Measurements from ENCODE around the gene KCNQ5.
"Not testable (repeated sequence)": the region's sequence is repeated elsewhere in the genome, so short reads cannot be mapped to it uniquely, and the experiment has no call there.

Gene KCNQ5

DNA sequence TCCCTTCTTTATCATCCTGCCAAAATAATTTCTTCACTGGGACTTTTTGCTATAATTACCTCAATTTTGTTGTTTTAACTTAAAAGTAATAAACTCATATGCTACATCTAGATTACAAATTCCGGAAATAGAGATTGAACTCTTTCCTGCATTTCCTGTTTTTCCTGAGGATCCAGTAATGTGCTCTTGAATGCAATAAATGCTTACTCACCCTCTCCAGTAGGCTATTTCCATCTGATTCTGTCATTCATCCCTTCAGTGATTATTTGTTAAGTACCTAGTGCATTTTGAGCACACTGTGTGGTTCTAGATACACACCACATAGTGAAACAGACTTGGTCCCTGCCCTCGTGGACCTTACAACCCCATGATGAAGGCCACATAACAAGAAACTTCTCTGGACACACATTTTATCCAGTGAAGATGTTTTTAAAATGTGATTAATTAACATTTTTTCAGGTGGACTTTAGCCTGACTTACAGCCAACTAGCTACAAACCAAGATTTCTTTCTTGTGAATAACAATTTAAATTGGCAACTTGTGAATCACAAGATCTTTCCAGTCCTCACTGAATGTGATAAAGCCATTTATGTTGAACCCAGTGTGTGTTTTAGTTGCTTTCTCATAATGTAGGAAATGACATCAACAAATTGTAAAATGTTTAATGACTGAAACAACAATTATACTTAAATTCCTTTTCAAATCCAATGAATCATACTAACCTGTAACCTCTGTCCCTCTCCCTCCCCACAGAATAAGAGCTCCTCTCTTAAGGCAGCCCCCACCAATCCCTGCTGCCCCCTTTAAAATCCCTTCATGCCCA lies 331.2 kb downstream of the KCNQ5 start:
- no peak for DNase-seq (ENCODE audit: low spot score)

DNA sequence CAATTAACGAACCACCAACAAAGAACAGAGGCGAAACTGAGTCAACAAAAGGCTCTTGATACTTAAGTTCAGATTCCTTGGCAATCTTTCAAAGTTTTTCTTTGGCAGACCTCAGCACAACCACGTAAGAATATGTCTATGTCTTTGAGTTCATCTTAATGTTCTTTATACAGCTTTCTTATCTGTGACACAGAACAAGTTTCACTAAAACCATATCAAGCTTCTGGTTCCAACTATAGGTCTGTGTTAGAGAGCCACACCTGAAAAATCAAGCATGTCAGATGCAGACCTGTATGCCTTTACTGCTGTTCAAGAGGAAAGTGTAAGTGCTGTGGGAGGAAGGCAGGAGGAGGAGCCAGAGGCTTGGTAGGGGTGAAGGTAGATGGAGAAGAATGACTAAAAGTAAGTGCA lies 332.1 kb downstream of the KCNQ5 start:
- DNase-seq (ENCODE audit: low spot score), result no peak

DNA sequence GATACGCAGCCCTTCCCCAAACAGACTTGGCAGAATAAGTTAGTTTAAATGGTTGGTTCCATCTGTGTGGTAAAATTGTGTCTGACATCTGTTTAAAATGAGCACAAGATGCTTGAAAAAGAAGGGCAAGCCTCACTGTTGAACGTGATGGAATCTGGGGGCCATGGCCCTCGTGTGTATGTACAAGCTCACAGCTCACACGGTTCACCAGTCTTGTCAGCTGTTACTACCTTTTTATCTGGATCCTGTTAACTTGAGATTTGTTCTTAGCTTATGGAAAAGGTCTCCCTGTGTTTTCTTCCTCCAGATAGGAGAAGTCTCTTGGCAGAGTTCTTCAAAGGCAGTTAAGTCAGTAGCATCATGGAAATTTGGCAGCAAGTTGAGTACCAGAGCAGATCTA lies 332.9 kb downstream of the KCNQ5 start:
- no peak for DNase-seq (ENCODE audit: low spot score)

DNA sequence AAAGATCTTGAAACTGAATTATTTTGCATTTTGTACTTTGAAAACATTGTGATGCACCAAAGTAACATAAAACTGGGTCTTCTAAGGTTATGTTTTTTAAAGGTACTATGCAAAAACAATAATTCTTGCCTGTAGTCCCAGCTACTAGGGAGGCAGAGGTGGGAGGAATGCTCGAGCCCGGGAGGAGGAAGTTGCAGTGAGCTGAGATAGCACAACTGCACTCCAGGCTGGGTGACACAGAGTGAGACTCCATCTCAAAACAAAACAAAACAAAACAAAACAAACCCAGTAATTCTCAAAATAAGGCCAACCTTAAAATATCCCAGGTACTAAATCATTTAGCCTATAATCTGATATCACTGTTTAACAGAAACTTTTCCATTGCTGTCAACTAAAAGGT lies 333.8 kb downstream of the KCNQ5 start:
- no peak for DNase-seq (ENCODE audit: low spot score)

DNA sequence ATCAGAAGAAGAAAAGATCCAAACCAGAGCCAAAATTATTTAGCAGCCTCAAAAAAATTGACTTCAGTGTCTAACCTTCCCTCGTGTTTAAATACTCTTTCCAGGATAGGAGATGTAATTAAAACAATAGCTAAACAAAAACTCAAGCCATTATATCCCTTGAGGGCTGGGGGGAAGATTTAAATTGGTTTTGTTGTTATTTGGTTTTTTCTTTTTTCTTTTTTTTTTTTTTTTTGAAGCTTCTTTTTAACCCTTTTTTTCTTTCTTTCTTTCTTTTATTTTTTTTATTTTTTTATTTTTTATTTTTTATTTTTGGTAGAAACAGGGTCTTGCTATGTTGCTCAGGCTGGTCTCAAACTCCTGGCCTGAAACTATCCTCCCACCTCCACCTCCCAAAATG lies 334.4 kb downstream of the KCNQ5 start:
- DNase-seq (ENCODE audit: low spot score), result no peak

DNA sequence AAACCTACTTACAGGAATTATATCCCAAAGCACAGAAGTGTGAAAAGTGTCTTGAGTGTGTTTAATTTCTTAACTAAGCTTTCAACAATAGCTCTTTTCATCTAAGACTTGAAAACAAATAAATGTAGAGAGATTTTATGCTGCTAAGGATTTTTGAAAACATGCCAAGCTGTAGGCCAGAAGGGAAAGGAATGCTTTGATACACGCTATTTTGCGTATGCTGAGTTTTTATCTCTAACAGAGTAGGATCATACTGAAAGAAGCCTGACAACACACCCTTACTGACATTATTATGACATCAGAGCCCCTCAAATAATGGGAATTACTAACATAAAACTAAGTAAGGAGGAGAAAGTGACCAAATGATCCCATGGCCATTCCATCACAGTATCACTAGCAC lies 338.0 kb downstream of the KCNQ5 start:
- DNase-seq (ENCODE audit: low spot score), result no peak

DNA sequence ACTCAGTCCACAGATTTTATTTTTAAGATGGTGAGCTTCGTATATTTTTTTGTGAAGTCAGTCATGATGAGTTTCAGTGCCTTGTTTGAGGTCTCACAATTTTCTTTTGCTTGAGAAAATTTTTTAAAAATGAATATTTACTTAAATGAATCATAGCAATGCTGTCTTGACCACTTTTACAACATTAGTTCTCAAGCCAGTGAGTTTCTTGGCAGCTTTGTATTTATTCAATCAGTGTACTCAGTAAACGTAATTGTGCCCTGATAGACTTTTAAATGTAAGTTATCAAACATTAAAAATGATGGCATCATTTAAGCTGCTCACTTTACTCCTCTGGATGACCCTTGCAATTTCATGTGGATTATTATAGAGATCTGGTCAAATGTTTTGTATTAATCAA lies 342.1 kb downstream of the KCNQ5 start:
- DNase-seq (ENCODE audit: low spot score), result no peak

DNA sequence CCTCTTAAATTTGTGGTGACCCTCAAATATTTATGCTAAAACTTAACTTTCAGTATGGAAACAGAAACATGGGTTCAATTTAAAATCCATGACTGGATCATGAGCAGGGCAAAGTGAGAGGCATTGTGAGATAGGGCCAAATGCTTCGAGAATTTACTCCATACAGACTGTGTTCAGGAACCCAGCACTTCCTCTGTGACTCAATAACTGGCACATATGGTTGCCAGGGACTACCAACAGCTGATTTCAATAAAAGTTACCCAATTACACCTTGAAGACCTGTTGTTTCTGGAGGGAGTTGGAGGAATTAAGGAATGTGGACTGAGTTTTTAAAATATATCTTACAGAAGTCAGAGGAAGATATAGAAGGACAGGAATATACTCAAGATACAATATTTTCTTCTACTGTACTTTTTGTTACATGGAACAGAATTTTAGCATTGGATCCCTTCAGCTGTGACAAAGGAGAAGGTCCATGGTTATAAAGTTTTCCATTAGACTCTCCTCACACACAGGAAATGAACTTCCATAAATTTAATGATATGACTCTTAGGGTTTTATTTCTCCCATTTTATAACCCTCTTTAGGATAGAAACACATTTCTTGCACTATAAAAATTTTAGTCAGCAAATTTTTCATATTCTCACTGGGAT lies 344.9 kb downstream of the KCNQ5 start:
- DNase-seq (ENCODE audit: low spot score), result no peak

DNA sequence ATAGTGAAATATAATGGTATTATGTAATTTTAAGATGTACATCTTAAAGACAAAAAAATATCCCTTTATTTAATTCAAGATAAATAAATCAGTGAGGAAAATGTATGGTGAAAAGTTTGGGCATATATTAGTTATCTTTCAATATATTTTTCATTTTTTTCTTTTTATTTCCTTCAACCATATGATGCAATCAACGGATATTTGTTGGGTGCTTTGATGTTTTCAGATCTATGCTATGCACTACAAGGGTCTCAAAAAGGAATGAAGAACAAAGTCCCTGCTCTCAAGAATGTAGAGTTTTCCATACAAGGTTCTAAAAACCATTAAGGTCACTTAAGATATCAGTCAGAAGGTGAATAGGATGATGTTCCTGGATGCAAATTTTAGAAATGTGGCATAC lies 345.5 kb downstream of the KCNQ5 start:
- no peak for DNase-seq (ENCODE audit: low spot score)

DNA sequence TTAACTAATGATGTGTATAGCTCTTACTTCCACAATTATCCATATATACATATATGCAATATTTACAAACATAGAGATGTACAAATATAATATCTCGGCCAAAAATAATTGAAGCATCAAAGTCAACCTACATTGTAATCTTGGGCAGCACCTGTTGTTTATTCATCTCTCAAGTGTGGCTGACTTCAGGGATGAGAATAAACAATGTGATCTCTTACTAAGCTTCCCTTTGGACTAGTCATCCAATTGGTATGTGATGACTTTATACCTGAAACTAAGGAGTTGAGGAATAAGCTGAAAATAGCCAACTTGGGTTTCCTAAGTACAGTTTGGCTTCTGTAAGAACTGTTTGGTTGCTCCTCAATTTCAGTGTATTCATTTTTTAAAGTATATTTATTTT lies 346.8 kb downstream of the KCNQ5 start:
- no peak for DNase-seq (ENCODE audit: low spot score)

DNA sequence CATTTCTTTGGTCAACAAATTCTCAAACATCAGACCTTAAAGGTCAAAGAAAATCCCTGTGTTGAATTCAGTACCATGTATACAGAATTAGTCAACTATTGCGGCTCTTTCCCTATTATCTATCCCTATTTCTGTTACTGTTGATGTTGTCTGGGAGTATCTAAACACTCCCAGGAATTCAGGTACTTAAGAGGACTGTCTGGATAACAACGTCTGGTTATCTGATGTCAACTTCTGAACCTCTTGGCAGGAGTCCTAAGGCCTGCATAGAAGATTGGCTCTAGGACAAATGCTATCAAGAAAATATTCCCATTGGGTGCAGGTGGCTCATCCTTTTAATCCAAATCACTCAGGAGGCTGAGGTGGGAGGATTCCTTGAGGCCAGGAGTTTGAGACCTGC lies 347.8 kb downstream of the KCNQ5 start:
- DNase-seq (ENCODE audit: low spot score), result no peak

DNA sequence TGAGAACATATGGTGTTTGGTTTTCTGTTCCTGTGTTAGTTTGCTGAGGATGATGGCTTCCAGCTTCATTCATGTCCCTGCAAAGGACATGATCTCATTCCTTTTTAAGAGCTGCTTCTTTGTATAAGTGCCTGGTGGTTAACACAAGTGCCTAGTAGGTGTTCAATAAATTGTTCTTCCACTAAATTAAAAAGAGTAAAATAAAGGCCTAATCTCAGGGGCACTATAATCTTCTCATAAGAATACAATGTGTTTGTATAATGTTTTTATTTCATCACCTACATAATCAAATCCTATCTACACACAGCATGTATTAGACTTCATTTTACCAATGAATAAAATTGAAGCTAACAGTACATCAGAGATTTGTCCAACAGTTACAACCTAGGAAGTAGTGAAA lies 350.7 kb downstream of the KCNQ5 start:
- no peak for DNase-seq (ENCODE audit: low spot score)

DNA sequence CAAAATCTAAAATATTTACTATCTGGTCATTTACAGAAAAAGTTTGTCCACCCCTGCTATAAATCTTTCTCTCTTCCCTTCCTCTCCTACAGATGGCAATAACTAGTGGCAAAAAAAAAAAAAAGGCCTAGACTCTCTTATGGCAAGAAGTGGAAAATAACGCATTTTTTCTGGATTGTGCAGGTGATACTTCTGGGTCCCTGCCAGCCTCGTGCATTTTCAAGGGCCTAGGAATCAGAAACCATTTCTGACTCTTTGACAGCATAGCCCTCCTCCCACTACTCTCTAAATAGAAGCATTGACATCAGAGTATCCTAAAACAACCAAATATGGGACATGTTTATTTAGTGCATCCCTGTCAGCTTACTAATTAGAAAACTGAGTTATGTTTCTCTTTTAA lies 352.4 kb downstream of the KCNQ5 start:
- no peak for DNase-seq (ENCODE audit: low spot score)

DNA sequence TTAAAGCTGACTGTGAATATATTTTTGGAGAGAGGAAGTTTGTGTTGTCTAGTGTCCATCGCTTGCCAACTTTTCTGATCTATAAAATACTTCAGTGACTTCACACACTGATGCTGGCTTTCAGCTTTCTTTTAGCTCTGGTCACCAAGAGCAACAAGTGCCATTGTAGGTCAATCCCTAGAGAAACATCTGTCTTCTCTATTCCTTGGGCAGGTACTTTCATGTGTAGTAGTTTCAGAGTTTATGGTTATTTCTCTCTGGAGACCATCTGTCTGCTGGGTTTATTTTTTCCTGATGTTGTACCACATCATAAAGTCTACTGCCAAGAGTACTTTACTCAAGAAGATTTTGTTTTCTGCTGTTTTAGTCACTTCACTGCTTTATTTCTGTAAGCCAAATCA lies 353.5 kb downstream of the KCNQ5 start:
- no peak for DNase-seq (ENCODE audit: low spot score)

DNA sequence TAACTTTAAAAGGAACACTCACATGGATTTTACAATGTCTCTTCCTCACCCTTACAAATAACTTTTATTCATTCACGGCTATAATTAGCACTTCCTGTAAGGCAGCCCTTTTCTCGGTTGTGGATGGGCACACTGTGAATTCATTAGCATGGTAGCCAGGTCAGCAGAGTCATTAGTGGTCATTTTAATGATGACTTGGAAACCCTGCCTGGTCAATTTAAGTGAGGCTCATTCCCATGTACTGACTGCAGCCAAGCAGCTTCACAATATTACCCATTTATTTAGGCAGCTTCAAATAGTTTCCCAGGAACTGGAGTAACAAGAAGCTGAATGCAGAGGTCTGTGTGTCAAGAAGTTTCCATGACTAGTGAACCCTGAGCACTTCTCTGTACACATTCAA lies 354.6 kb downstream of the KCNQ5 start:
- no peak for DNase-seq (ENCODE audit: low spot score)

DNA sequence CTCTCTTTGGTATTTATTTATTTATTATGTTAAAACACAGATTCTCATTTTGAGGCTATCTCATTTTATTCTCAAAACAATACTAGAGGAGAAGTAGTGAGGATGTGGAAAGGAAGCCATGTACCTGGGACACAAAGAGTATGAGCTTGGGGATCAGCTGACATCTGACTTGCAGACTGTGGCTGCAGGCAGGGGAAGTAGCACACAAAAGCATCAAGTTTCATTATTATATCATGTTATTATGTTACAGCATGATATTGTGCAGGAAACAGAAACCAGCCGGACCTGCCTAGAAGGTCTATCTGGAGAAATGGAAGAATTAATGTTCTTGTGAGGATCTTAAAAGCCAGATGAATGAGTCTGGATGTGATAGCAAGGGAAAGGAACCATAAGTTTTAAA lies 355.2 kb downstream of the KCNQ5 start:
- no peak for DNase-seq (ENCODE audit: low spot score)

DNA sequence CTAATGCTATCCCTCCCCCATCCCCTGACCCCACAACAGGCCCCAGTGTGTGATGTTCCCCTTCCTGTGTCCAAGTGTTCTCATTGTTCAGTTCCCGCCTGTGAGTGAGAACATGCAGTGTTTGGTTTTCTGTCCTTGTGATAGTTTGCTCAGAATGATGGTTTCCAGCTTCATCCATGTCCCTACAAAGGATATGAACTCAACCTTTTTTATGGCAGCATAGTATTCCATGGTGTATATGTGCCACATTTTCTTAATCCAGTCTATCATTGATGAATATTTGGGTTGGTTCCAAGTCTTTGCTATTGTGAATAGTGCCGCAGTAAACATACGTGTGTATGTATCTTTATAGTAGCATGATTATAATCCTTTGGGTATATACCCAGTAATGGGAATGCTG lies 356.9 kb downstream of the KCNQ5 start:
- not testable (repeated sequence) for DNase-seq (ENCODE audit: low spot score)

DNA sequence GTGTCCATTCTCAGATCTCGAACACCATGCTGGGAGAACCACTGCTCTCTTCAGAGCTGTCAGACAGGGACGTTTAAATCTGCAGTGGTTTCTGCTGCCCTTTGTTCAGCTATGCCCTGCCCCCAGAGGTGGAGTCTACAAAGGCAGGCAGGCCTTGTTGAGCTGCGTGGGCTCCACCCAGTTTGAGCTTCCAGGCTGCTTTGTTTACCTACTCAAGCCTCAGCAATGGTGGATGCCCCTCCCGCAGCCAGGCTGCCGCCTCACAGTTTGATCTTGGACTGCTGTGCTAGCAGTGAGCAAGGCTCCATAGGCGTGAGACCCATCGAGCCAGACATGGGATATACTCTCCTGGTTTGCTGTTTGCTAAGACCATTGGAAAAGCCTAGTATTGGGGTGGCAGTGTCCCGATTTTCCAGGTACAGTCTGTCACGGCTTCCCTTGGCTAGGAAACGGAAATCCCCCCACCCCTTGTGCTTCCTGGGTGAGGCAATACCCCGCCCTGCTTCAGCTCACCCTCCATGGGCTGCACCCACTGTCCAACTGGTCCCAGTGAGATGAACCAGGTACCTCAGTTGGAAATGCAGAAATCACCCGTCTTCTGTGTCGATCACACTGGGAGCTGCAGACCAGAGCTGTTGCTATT lies 362.4 kb downstream of the KCNQ5 start:
- not testable (repeated sequence) for DNase-seq (ENCODE audit: low spot score)

DNA sequence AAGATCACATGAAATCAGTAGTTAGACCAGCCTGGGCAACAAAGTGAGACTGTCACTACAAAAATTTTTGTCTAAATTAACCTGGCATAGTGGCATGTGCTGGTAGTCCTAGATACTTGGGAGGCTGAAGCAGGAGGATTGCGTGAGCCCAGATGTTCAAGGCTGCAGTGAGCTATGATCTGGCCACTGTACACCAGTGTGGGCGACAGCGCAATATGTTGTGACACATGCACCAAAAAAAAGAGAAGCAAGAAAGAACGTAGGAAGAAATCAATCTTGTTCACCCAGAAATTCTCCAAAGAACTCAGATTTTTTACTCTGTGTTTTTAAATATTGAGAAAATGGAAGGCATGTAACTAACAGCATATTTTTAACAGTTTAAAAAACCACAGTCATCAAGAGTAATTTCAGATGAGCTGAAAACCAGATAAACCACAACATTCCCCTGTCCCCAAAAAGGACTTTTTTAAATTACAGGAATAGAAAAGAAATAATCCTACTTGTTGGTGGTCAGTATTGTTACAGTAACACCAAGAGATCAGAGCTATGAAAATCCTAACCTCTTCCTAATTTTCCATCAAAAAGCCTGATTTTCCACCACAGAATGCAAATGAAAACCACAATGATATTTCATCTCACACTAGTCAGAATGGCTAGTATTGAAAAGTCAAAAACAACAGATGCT lies 363.3 kb downstream of the KCNQ5 start:
- DNase-seq (ENCODE audit: low spot score), result no peak

DNA sequence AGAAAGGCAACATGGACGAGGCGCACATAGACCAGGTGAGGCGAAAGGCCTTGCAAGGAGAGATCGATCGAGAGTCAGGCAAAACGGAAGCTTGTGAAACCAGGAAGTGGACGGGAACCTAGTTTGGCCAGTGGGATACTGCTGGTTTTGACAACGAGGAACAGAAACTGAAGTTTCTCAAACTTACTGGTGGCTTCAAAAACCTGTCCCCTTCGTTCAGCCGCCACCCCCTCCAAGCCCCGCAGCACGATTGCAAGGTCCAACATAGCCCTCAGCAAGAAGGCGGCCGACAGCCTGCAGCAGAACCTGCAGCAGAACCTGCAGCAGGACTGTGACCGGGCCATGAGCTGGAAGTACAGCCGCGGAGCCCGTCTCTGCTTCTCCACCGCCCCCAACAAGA lies 365.4 kb downstream of the KCNQ5 start:
- DNase-seq (ENCODE audit: low spot score), result no peak

DNA sequence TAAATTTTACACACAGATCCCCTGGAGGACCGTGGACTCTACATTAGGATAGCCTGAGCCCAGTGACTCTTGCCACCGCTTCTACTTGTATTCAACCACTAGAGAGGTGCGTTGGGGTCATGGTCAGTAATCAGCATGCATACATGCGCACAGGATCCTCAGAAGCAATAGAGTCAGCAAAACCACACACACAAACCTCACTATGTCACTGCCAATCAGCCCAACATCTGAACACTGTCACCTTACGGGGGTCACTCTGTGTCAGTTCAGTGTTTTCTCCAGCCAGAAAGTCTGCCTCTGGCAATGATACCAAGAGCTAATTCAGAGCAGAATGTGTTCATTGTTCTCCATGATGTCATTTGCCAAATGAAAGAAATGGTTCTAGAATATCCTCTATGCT lies 378.1 kb downstream of the KCNQ5 start:
- peak; percentile 53 for DNase-seq (ENCODE audit: low spot score)

DNA sequence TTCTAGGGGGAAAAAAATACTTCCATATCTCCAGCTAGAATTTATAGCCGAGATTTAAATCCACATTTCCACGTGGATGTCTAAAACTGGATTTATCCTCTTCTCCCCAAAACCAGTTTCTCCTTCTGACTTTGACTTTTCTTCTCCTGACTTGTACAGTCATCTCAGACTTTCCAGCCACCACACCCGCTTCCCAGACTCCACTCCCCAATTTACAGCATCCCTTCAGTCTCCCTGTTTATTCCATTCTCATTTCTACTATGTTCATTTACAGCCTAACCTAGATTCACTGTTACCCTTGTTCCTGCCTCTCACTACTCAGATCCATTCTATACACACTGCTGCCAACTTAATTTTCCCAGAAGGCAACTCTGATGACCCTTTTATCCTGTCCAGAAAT lies 378.6 kb downstream of the KCNQ5 start:
- no peak for DNase-seq (ENCODE audit: low spot score)

DNA sequence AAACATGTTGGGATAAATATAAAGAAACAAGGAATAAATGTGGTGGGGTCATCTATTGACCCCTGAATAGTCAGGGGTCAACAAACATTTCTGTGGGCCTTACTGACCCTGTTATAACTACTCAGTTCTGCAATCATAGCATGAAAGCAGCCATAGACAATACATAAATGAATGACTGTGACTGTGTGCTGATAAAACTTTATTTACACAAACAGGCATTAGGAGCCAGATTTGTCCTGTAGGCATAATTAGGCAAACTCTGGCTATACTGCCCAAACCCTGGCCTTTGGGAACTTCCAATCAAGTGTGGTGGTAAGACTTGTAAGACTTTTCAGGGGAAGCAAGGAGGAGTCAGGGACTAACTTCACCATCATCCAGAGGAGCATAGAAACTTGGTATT lies 380.7 kb downstream of the KCNQ5 start:
- no peak for DNase-seq (ENCODE audit: low spot score)
